ENCODE results near the gene CARS2. TPM values are rescaled to one million over a fixed set of nuclear protein-coding genes. Genes with fewer than 3 reads are reported as not detected.
"Not testable (repeated sequence)": the region's sequence is repeated elsewhere in the genome, so short reads cannot be mapped to it uniquely, and the experiment has no call there.

Gene CARS2
- total RNA-seq, 1 donor from 2014 or later = 66.5 TPM

- peak; percentile 83 for ATAC-seq
- intact Hi-C loops (cut with DNase I) = no loop called here
- peak; percentile 99 for DNase-seq (ENCODE audit: low spot score)
Observed at GRCh38 chr13:110712849-110713641, 7.1 kb upstream of the CARS2 start.

- DNase-seq (ENCODE audit: low spot score) = peak; percentile 89
- ATAC-seq = peak; percentile 64
- intact Hi-C loops (cut with DNase I) = no loop called here
Observed at GRCh38 chr13:110712081-110712848, 6.3 kb upstream of the CARS2 start.

GRCh38 chr13:110706570-110707372 is 855 bp upstream of the CARS2 start:
- DNase-seq (ENCODE audit: low spot score) = no peak
- intact Hi-C loops (cut with DNase I) = loop anchor here (10.0 kb wide), 1 partner anchor 922 kb away; the partner anchor contains the start of gene IRS2
- ATAC-seq = peak; percentile 2

- intact Hi-C loops (cut with DNase I) = loop anchor here (10.0 kb wide), 1 partner anchor 921 kb away; the partner anchor contains the start of gene IRS2
- DNase-seq (ENCODE audit: low spot score) (no peak), ATAC-seq (no peak)
Observed at GRCh38 chr13:110705356-110705825, 525 bp downstream of the CARS2 start.

- no peak for DNase-seq (ENCODE audit: low spot score)
- intact Hi-C loops (cut with DNase I) = loop anchor here (10.0 kb wide), 1 partner anchor 918 kb away; the partner anchor contains the start of gene IRS2
Observed at GRCh38 chr13:110702591-110703526, 3.1 kb downstream of the CARS2 start.

GRCh38 chr13:110702089-110702488 is 3.8 kb downstream of the CARS2 start:
- no peak for DNase-seq (ENCODE audit: low spot score)
- intact Hi-C loops (cut with DNase I) = loop anchor here (10.0 kb wide), 1 partner anchor 917 kb away; the partner anchor contains the start of gene IRS2
- no peak for ATAC-seq

More at GRCh38 chr13:110702591-110703526, 3.1 kb downstream of the CARS2 start:
- ATAC-seq = no peak

GRCh38 chr13:110701061-110701460 is 4.9 kb downstream of the CARS2 start:
- ATAC-seq; DNase-seq (ENCODE audit: low spot score): not testable (repeated sequence)
- intact Hi-C loops (cut with DNase I) = loop anchor here (10.0 kb wide), 1 partner anchor 916 kb away; the partner anchor contains the start of gene IRS2

GRCh38 chr13:110700641-110701040 is 5.3 kb downstream of the CARS2 start:
- no peak for DNase-seq (ENCODE audit: low spot score)
- ATAC-seq = no peak
- intact Hi-C loops (cut with DNase I) = loop anchor here (10.0 kb wide), 1 partner anchor 916 kb away; the partner anchor contains the start of gene IRS2

GRCh38 chr13:110700186-110700585 is 5.7 kb downstream of the CARS2 start:
- no peak for DNase-seq (ENCODE audit: low spot score)
- intact Hi-C loops (cut with DNase I) = loop anchor here (10.0 kb wide), 1 partner anchor 915 kb away; the partner anchor contains the start of gene IRS2
- ATAC-seq = no peak

GRCh38 chr13:110699148-110700145 is 6.5 kb downstream of the CARS2 start:
- no peak for ATAC-seq
- DNase-seq (ENCODE audit: low spot score) = peak; percentile 12
- intact Hi-C loops (cut with DNase I) = loop anchor here (10.0 kb wide), 1 partner anchor 915 kb away; the partner anchor contains the start of gene IRS2

GRCh38 chr13:110698689-110699088 is 7.2 kb downstream of the CARS2 start:
- peak; percentile 19 for DNase-seq (ENCODE audit: low spot score)
- ATAC-seq = no peak
- intact Hi-C loops (cut with DNase I) = no loop called here

GRCh38 chr13:110697842-110698241 is 8.1 kb downstream of the CARS2 start:
- no peak for DNase-seq (ENCODE audit: low spot score)
- no peak for ATAC-seq

GRCh38 chr13:110696776-110697175 is 9.1 kb downstream of the CARS2 start:
- peak; percentile 33 for DNase-seq (ENCODE audit: low spot score)
- ATAC-seq = no peak
- intact Hi-C loops (cut with DNase I) = no loop called here

More at GRCh38 chr13:110697842-110698241, 8.1 kb downstream of the CARS2 start:
- intact Hi-C loops (cut with DNase I) = no loop called here

- intact Hi-C loops (cut with DNase I); DNase-seq (ENCODE audit: low spot score); ATAC-seq: not testable (repeated sequence)
Observed at GRCh38 chr13:110695774-110696173, 10.1 kb downstream of the CARS2 start.

GRCh38 chr13:110690516-110690915 is 15.4 kb downstream of the CARS2 start:
- intact Hi-C loops (cut with DNase I) = no loop called here
- DNase-seq (ENCODE audit: low spot score) (no peak), ATAC-seq (no peak)

GRCh38 chr13:110689711-110690110 is 16.2 kb downstream of the CARS2 start:
- ATAC-seq (no peak), DNase-seq (ENCODE audit: low spot score) (no peak)
- intact Hi-C loops (cut with DNase I) = no loop called here

Measured in sciatic nerve (tissue), 2 donors.